22Rv1 (cell line): ENCODE data around the gene RHD.
"Not testable (repeated sequence)": the region's sequence is repeated elsewhere in the genome, so short reads cannot be mapped to it uniquely, and the experiment has no call there.

ENCODE experiments used
- ZFX ChIP-seq: fragments of 450-650 bp; IDR thresholded peaks from 2 replicates; pipeline ENCODE4 v1.6.1; 2017; ENCODE audit warnings: antibody characterized with exemption, borderline replicate concordance
- TF ChIP-seq, protein P1 (sequence below): fragments of 450-650 bp; IDR thresholded peaks from 2 replicates; pipeline ENCODE4 v1.5.1; 2017; ENCODE audit warnings: mild to moderate bottlenecking

DNA sequence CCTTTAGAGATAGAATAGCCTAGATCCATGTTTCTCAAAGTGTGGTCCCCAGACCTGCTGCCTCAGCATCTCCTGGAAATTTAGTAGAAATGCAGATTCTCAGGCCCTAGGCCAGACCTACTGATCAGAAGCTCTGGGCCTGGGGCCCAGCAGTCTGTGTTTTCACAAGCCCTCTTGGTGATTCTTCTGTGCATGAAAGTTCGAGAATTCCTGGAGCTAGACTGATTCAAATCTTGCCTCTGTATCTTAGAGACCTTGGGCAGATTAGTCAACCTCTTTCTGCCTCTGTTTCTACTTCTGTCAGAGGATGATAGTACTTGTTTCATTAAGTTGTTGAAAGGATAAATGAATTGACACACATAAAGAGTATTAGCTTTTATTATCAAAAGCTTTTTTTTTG lies 5.0 kb downstream of the RHD start:
- TF ChIP-seq, protein P1, sequence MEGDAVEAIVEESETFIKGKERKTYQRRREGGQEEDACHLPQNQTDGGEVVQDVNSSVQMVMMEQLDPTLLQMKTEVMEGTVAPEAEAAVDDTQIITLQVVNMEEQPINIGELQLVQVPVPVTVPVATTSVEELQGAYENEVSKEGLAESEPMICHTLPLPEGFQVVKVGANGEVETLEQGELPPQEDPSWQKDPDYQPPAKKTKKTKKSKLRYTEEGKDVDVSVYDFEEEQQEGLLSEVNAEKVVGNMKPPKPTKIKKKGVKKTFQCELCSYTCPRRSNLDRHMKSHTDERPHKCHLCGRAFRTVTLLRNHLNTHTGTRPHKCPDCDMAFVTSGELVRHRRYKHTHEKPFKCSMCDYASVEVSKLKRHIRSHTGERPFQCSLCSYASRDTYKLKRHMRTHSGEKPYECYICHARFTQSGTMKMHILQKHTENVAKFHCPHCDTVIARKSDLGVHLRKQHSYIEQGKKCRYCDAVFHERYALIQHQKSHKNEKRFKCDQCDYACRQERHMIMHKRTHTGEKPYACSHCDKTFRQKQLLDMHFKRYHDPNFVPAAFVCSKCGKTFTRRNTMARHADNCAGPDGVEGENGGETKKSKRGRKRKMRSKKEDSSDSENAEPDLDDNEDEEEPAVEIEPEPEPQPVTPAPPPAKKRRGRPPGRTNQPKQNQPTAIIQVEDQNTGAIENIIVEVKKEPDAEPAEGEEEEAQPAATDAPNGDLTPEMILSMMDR: not testable (repeated sequence)
- not testable (repeated sequence) for TF ChIP-seq ZFX
